Trophoblast cell (in vitro differentiated cells and primary cell): ENCODE results near the gene ATG10.

ENCODE experiments used
- DNase-seq, 2 donors: peaks; one replicate each; pipeline ENCODE4 v3.0.0-alpha.2; 2016
- H2AFZ ChIP-seq: 2 replicates; pipeline ENCODE4 v1.6.1; 2013; ENCODE audit warnings: low read length, moderate library complexity, mild to moderate bottlenecking; ENCODE audit not compliant: insufficient read depth, poor library complexity
- H2AK5ac ChIP-seq: 2 replicates; pipeline ENCODE4 v1.6.1; 2013; ENCODE audit warnings: mild to moderate bottlenecking, low read length
- H2BK120ac ChIP-seq: 2 replicates; pipeline ENCODE4 v1.6.1; 2013; ENCODE audit warnings: low read length, mild to moderate bottlenecking, moderate library complexity; ENCODE audit not compliant: insufficient read depth, poor library complexity
- H2BK12ac ChIP-seq: 2 replicates; pipeline ENCODE4 v1.6.1; 2013; ENCODE audit warnings: mild to moderate bottlenecking, low read length, moderate library complexity
- H2BK5ac ChIP-seq: 2 replicates; pipeline ENCODE4 v1.6.1; 2013; ENCODE audit warnings: low read length, low read depth, moderate library complexity, mild to moderate bottlenecking; ENCODE audit not compliant: poor library complexity
- H3K14ac ChIP-seq: 2 replicates; pipeline ENCODE4 v1.6.1; 2013; ENCODE audit warnings: mild to moderate bottlenecking, low read length
- H3K18ac ChIP-seq: 2 replicates; pipeline ENCODE4 v1.6.1; 2013; ENCODE audit warnings: mild to moderate bottlenecking, low read length
- H3K23ac ChIP-seq: 2 replicates; pipeline ENCODE4 v1.6.1; 2013; ENCODE audit warnings: low read length
- H3K27ac ChIP-seq: 2 replicates; pipeline ENCODE4 v1.5.1; 2013; ENCODE audit warnings: low read depth, mild to moderate bottlenecking, inconsistent platforms, low read length, moderate library complexity
- H3K27me3 ChIP-seq: 2 replicates; pipeline ENCODE4 v1.6.1; 2013; ENCODE audit warnings: inconsistent platforms, mild to moderate bottlenecking, low read length, moderate library complexity; ENCODE audit not compliant: insufficient read depth
- H3K36me3 ChIP-seq, 2 experiments: 1 replicate in 1 of 2; 2 replicates in 1 of 2; pipeline ENCODE4 v1.6.1; 2013; ENCODE audit warnings: low read length in 2 of 2, mild to moderate bottlenecking in 2 of 2, moderate library complexity in 1 of 2; ENCODE audit not compliant: insufficient read depth in 2 of 2, control insufficient read depth in 1 of 2
- H3K4ac ChIP-seq: 2 replicates; pipeline ENCODE4 v1.6.1; 2013; ENCODE audit warnings: low read depth, mild to moderate bottlenecking, low read length, moderate library complexity
- H3K4me1 ChIP-seq, 2 experiments: 1 replicate in 1 of 2; 2 replicates in 1 of 2; pipeline ENCODE4 v1.6.1; 2013; ENCODE audit warnings: low read length in 2 of 2, mild to moderate bottlenecking in 2 of 2, moderate library complexity in 1 of 2; ENCODE audit not compliant: insufficient read depth in 2 of 2, control insufficient read depth in 1 of 2
- H3K4me2 ChIP-seq: 2 replicates; pipeline ENCODE4 v1.6.1; 2013; ENCODE audit warnings: inconsistent platforms, mild to moderate bottlenecking, low read length, moderate library complexity
- H3K4me3 ChIP-seq: 2 replicates; pipeline ENCODE4 v1.5.1; 2013; ENCODE audit warnings: mild to moderate bottlenecking, low read depth, low read length, inconsistent platforms
- H3K79me1 ChIP-seq: one replicate; pipeline ENCODE4 v1.6.1; 2013; ENCODE audit warnings: low read length
- H3K79me2 ChIP-seq: 2 replicates; pipeline ENCODE4 v1.6.1; 2013; ENCODE audit warnings: low read length, mild to moderate bottlenecking; ENCODE audit not compliant: control insufficient read depth, insufficient read depth, poor library complexity
- H3K9ac ChIP-seq: 2 replicates; pipeline ENCODE4 v1.6.1; 2013; ENCODE audit warnings: mild to moderate bottlenecking, low read length
- H3K9me3 ChIP-seq: 2 replicates; pipeline ENCODE4 v1.6.1; 2013; ENCODE audit warnings: low read depth, mild to moderate bottlenecking, control low read depth, inconsistent platforms, low read length; ENCODE audit not compliant: insufficient read depth
- H4K12ac ChIP-seq: 2 replicates; pipeline ENCODE4 v1.6.1; 2013; ENCODE audit warnings: low read depth, mild to moderate bottlenecking, low read length, moderate library complexity
- H4K8ac ChIP-seq: 2 replicates; pipeline ENCODE4 v1.6.1; 2013; ENCODE audit warnings: low read depth, mild to moderate bottlenecking, low read length, moderate library complexity
- H4K91ac ChIP-seq: one replicate; pipeline ENCODE4 v1.6.1; 2013; ENCODE audit warnings: low read depth, mild to moderate bottlenecking, low read length, moderate library complexity
- WGBS: extraction: QIAGEN DNeasy Blood & Tissue Kit; methylation state at CpG from one replicate; pipeline ENCODE4 v1.1.7; 2013; ENCODE audit warnings: missing lambda C conversion rate; ENCODE audit not compliant: insufficient read length, insufficient coverage; ENCODE audit errors: extremely low coverage; 5-methylcytosine and 5-hydroxymethylcytosine counted together

The ATG10 gene

DNA sequence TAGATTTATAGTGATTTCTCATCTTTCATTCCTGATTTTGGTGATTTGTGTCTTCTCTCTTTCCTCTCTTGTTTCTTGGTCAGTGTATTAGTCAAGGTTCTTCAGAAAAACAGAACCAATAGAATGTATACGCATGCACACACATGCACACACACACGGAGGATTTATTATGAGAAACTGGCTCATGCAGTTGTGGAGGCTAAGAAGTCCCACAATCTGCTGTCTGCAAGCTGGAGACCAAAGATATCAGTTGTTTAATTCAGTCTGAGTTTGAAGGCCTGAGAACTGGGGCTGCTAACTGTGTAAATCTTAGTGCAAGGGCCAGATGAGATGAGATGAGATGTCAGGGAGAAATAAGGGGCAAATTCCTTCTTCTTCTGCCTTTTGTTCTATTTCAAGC is 312.1 kb downstream of the ATG10 start:
- Histone ChIP-seq H2AFZ (no peak overlapping the region), H3K9ac (no peak overlapping the region), H3K18ac (no peak overlapping the region), H3K4ac (no peak overlapping the region), H2AK5ac (no peak overlapping the region), H3K79me2 (no peaks in the 10 kb centered on the region), H3K4me3 (no peak overlapping the region), H3K9me3 (no peaks in the 10 kb centered on the region), H2BK5ac (no peak overlapping the region), H3K36me3 (no peaks in the 10 kb centered on the region), H3K79me1 (no peaks in the 10 kb centered on the region), H3K14ac (no peak overlapping the region), H2BK12ac (no peak overlapping the region), H4K8ac (no peak overlapping the region), H4K91ac (no peak overlapping the region), H3K27ac (no peak overlapping the region), H4K12ac (no peak overlapping the region), H3K4me1 (no peaks in the 10 kb centered on the region), H3K27me3 (no peaks in the 10 kb centered on the region), H3K4me2 (no peak overlapping the region), H3K23ac (no peak overlapping the region), H2BK120ac (no peak overlapping the region)
- DNase-seq = no peak
- no CpG with 5 or more reads among the region's 2 CpGs for WGBS

DNA sequence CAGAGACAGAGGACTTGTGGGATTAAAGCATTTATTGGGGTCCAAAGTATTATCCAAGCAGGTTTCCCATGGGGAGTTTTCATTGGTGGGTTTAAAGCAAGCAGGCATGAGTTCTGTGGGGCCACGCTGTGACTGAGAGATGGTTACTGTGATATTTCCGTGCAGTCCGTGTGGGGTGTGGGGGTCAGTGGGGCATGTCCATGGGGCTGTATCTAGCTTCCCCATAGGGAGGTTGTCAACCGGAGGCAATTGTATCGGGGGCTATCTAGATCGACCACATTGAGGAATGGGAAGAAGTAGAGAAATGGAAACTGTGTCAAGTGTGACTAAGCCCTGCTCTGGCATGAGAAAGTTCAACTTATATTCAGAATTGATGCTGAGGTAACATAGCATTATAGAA is 313.4 kb downstream of the ATG10 start:
- Histone ChIP-seq H2BK5ac (no peak overlapping the region), H3K23ac (no peak overlapping the region), H4K12ac (no peak overlapping the region), H2BK12ac (no peak overlapping the region), H2AK5ac (no peak overlapping the region), H3K18ac (no peak overlapping the region), H3K27ac (no peak overlapping the region), H3K4me1 (no peaks in the 10 kb centered on the region), H3K4me3 (no peak overlapping the region), H4K8ac (no peak overlapping the region), H3K14ac (no peak overlapping the region), H2AFZ (no peak overlapping the region), H3K9ac (no peak overlapping the region), H3K27me3 (no peaks in the 10 kb centered on the region), H4K91ac (no peak overlapping the region), H3K9me3 (no peaks in the 10 kb centered on the region), H3K79me2 (no peaks in the 10 kb centered on the region), H3K36me3 (no peaks in the 10 kb centered on the region), H2BK120ac (no peak overlapping the region), H3K4me2 (no peak overlapping the region), H3K79me1 (no peaks in the 10 kb centered on the region), H3K4ac (no peak overlapping the region)
- no CpG with 5 or more reads among the region's 6 CpGs for WGBS
- DNase-seq = no peak

DNA sequence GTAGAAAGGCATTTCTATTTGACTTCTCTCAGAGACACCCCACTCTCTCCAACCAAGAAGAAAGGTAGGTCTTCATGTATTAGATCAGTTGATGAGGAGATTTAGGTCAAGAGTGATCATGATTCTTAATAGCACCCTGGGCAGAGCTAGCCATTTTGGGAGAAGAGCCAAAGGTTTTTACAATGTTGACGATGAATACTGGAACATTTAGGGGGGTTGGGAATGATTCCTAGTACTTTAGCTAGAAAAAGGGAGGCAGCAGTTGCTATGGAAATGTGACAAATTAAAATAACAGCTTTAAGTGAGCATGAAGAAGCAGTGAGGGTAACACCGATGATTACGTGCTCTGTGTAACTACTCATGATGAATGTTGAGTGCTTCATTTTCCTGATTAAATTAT is 315.8 kb downstream of the ATG10 start:
- Histone ChIP-seq H3K27ac (no peak overlapping the region), H4K12ac (no peak overlapping the region), H3K4me2 (no peak overlapping the region), H3K27me3 (no peaks in the 10 kb centered on the region), H4K8ac (no peak overlapping the region), H2AK5ac (no peak overlapping the region), H2BK120ac (no peak overlapping the region), H3K79me2 (no peaks in the 10 kb centered on the region), H3K4me3 (no peak overlapping the region), H3K9me3 (no peaks in the 10 kb centered on the region), H2BK12ac (no peak overlapping the region), H2AFZ (no peak overlapping the region), H3K4ac (no peak overlapping the region), H3K4me1 (no peaks in the 10 kb centered on the region), H3K79me1 (no peaks in the 10 kb centered on the region), H3K9ac (no peak overlapping the region), H3K18ac (no peak overlapping the region), H2BK5ac (no peak overlapping the region), H3K14ac (no peak overlapping the region), H4K91ac (no peak overlapping the region), H3K36me3 (no peaks in the 10 kb centered on the region), H3K23ac (no peak overlapping the region)
- no CpG with 5 or more reads among the region's 3 CpGs for WGBS
- DNase-seq = no peak

DNA sequence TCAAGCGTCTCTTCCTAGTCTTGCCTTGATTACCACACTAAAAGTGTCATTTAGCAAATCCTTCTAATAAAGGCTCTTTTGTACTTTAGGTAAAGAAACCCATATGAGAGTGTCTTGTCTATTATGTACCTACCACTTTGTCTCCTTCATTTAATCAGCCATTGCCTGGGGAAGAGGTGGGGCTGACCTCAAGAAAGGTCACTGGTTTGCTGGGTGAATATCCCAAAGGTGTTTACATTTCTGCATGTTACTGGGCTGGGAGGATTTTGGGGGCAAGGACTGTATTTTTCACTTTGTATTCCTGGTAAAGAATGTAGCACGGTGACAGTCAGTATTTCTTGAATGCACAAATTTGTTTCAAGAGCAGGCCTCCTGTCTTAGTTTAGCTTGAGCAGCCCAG is 318.2 kb downstream of the ATG10 start:
- Histone ChIP-seq H3K4me2 (no peak overlapping the region), H2AFZ (no peak overlapping the region), H3K4ac (no peak overlapping the region), H3K9ac (no peak overlapping the region), H4K12ac (no peak overlapping the region), H2BK5ac (no peak overlapping the region), H3K27ac (no peak overlapping the region), H4K91ac (no peak overlapping the region), H3K9me3 (no peaks in the 10 kb centered on the region), H4K8ac (no peak overlapping the region), H3K18ac (no peak overlapping the region), H3K14ac (no peak overlapping the region), H2BK120ac (no peak overlapping the region), H3K4me3 (no peak overlapping the region), H3K79me2 (no peaks in the 10 kb centered on the region), H2BK12ac (no peak overlapping the region), H3K27me3 (no peaks in the 10 kb centered on the region), H3K79me1 (no peaks in the 10 kb centered on the region), H3K36me3 (no peaks in the 10 kb centered on the region), H2AK5ac (no peak overlapping the region), H3K4me1 (peaks cover 0 to 2% of the 10 kb centered on the region in 2 experiments), H3K23ac (no peak overlapping the region)
- no CpG with 5 or more reads among the region's 2 CpGs for WGBS
- DNase-seq = no peak
